HEK293T (cell line): ENCODE data around the gene EIF2B5.

Source experiments
- ARNT ChIP-seq: fragments of 450-650 bp; IDR thresholded peaks from 2 replicates; pipeline ENCODE4 v1.6.1; 2017; ENCODE audit warnings: mild to moderate bottlenecking
- BHLHE40 ChIP-seq: fragments of 450-650 bp; IDR thresholded peaks from 2 replicates; pipeline ENCODE4 v1.6.1; 2016; ENCODE audit warnings: mild to moderate bottlenecking, moderate library complexity, borderline replicate concordance
- CTBP1 ChIP-seq: fragments of 450-650 bp; IDR thresholded peaks from 2 replicates; pipeline ENCODE4 v1.6.1; 2016; ENCODE audit warnings: borderline replicate concordance
- ELF4 ChIP-seq: fragments of 450-650 bp; IDR thresholded peaks from 2 replicates; pipeline ENCODE4 v1.6.1; 2017; ENCODE audit warnings: antibody characterized with exemption
- FOXA1 ChIP-seq: fragments of 450-650 bp; IDR thresholded peaks from 2 replicates; pipeline ENCODE4 v1.6.1; 2016; ENCODE audit warnings: mild to moderate bottlenecking
- FOXM1 ChIP-seq: fragments of 450-650 bp; IDR thresholded peaks from 2 replicates; pipeline ENCODE4 v1.6.1; 2017; ENCODE audit warnings: mild to moderate bottlenecking, borderline replicate concordance
- LEF1 ChIP-seq: fragments of 450-650 bp; IDR thresholded peaks from 2 replicates; pipeline ENCODE4 v1.6.1; 2017; ENCODE audit warnings: mild to moderate bottlenecking, borderline replicate concordance
- SP1 ChIP-seq: fragments of 450-650 bp; IDR thresholded peaks from 2 replicates; pipeline ENCODE4 v1.6.1; 2017
- SUZ12 ChIP-seq: fragments of 450-650 bp; IDR thresholded peaks from 2 replicates; pipeline ENCODE4 v1.6.1; 2016; ENCODE audit warnings: mild to moderate bottlenecking
- TARDBP ChIP-seq: fragments of 450-650 bp; IDR thresholded peaks from 2 replicates; pipeline ENCODE4 v1.6.1; 2016
- TF ChIP-seq, protein P1 (sequence below): fragments of 450-650 bp; IDR thresholded peaks from 2 replicates; pipeline ENCODE4 v1.6.1; 2016

- TF ChIP-seq LEF1: no peak
- no peak for TF ChIP-seq CTBP1
- TF ChIP-seq, protein P1, sequence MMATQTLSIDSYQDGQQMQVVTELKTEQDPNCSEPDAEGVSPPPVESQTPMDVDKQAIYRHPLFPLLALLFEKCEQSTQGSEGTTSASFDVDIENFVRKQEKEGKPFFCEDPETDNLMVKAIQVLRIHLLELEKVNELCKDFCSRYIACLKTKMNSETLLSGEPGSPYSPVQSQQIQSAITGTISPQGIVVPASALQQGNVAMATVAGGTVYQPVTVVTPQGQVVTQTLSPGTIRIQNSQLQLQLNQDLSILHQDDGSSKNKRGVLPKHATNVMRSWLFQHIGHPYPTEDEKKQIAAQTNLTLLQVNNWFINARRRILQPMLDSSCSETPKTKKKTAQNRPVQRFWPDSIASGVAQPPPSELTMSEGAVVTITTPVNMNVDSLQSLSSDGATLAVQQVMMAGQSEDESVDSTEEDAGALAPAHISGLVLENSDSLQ: no peak
- TF ChIP-seq ELF4: no peak
- TF ChIP-seq SUZ12: no peak
- TF ChIP-seq SP1: no peak
- TF ChIP-seq ARNT: no peak
- TF ChIP-seq FOXA1: no peak
- TF ChIP-seq FOXM1: no peak
- TF ChIP-seq BHLHE40: no peak
- TF ChIP-seq TARDBP: no peak
Measured at GRCh38 chr3:184148076-184148475, 12.9 kb downstream of the EIF2B5 start.
